ENCODE measurements around the gene ADAMTS16.

The ADAMTS16 gene

GRCh38 chr5:5183189-5183699 lies 43.1 kb downstream of the ADAMTS16 start:
- no peak for DNase-seq (ENCODE audit: extremely low read depth, low read depth)
- no peak for TF ChIP-seq CTCF (IDR thresholded peaks at IDR 0.05; ENCODE audit: low read depth, low read length)

- no peak for TF ChIP-seq CTCF (IDR thresholded peaks at IDR 0.05; ENCODE audit: low read depth, low read length)
- DNase-seq (ENCODE audit: extremely low read depth, low read depth), result no peak
Observed at GRCh38 chr5:5183933-5184332, 43.8 kb downstream of the ADAMTS16 start.

GRCh38 chr5:5188376-5189050 lies 48.4 kb downstream of the ADAMTS16 start:
- TF ChIP-seq CTCF (IDR thresholded peaks at IDR 0.05; ENCODE audit: low read depth, low read length), result no peak
- DNase-seq (ENCODE audit: extremely low read depth, low read depth), result no peak

- no peak for DNase-seq (ENCODE audit: extremely low read depth, low read depth)
- TF ChIP-seq CTCF (IDR thresholded peaks at IDR 0.05; ENCODE audit: low read depth, low read length), result no peak
Observed at GRCh38 chr5:5189051-5189430, 48.9 kb downstream of the ADAMTS16 start.

- TF ChIP-seq CTCF (IDR thresholded peaks at IDR 0.05; ENCODE audit: low read depth, low read length), result no peak
Observed at GRCh38 chr5:5191906-5192305, 51.8 kb downstream of the ADAMTS16 start.

GRCh38 chr5:5192681-5193080 lies 52.6 kb downstream of the ADAMTS16 start:
- no peak for TF ChIP-seq CTCF (IDR thresholded peaks at IDR 0.05; ENCODE audit: low read depth, low read length)
- DNase-seq (ENCODE audit: extremely low read depth, low read depth), result no peak

More at GRCh38 chr5:5191906-5192305, 51.8 kb downstream of the ADAMTS16 start:
- DNase-seq (ENCODE audit: extremely low read depth, low read depth), result no peak

- DNase-seq (ENCODE audit: extremely low read depth, low read depth), result no peak
- no peak for TF ChIP-seq CTCF (IDR thresholded peaks at IDR 0.05; ENCODE audit: low read depth, low read length)
Observed at GRCh38 chr5:5195128-5195918, 55.2 kb downstream of the ADAMTS16 start.

Measured in AG09319 (cell line).